ENCODE data around the gene LAMC1. TPM values are rescaled to one million over a fixed set of nuclear protein-coding genes. Genes with fewer than 3 reads are reported as not detected.

Gene LAMC1
- polyA plus RNA-seq, 1 donor from 2014 or later: 4.2 TPM

DNA sequence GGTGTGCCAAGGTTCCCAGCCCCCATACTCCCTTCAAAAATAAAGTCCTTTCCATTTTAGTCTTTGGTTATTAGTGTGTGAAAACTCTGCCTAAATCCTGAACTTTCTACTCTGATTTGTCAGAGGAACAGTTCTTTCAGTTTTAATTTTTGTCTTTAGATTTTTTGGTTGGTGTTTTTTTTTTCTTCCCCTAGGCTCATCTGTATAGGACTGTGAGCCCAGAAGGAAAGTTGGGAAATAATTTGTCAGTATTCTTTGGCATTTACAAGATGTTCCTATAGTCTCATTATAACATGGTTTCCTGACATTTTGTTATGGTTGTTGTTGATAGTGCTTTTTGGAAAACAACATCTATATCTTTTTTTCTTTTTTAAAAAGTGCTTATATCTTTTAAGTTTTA lies 38.0 kb downstream of the LAMC1 start:
- no peaks in the 10 kb centered on the region for H4K20me1 ChIP-seq (ENCODE audit: insufficient read depth)
- H3K36me3 ChIP-seq (ENCODE audit: insufficient read depth, low read length): no peaks in the 10 kb centered on the region
- peaks cover 4% of the 10 kb centered on the region for H3K79me2 ChIP-seq (replicated peaks; ENCODE audit: insufficient read depth, low read length)
- no peaks in the 10 kb centered on the region for H3K27me3 ChIP-seq (ENCODE audit: insufficient read depth, low read depth, low read length)
- H3K9me2 ChIP-seq (ENCODE audit: insufficient read depth, low read length): no peaks in the 10 kb centered on the region
- no peaks in the 10 kb centered on the region for H3F3A ChIP-seq (ENCODE audit: insufficient read depth, low read length, poor library complexity, severe bottlenecking)
- TF ChIP-seq, protein P1, sequence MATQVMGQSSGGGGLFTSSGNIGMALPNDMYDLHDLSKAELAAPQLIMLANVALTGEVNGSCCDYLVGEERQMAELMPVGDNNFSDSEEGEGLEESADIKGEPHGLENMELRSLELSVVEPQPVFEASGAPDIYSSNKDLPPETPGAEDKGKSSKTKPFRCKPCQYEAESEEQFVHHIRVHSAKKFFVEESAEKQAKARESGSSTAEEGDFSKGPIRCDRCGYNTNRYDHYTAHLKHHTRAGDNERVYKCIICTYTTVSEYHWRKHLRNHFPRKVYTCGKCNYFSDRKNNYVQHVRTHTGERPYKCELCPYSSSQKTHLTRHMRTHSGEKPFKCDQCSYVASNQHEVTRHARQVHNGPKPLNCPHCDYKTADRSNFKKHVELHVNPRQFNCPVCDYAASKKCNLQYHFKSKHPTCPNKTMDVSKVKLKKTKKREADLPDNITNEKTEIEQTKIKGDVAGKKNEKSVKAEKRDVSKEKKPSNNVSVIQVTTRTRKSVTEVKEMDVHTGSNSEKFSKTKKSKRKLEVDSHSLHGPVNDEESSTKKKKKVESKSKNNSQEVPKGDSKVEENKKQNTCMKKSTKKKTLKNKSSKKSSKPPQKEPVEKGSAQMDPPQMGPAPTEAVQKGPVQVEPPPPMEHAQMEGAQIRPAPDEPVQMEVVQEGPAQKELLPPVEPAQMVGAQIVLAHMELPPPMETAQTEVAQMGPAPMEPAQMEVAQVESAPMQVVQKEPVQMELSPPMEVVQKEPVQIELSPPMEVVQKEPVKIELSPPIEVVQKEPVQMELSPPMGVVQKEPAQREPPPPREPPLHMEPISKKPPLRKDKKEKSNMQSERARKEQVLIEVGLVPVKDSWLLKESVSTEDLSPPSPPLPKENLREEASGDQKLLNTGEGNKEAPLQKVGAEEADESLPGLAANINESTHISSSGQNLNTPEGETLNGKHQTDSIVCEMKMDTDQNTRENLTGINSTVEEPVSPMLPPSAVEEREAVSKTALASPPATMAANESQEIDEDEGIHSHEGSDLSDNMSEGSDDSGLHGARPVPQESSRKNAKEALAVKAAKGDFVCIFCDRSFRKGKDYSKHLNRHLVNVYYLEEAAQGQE (IDR thresholded peaks at IDR 0.05; ENCODE audit: borderline replicate concordance): no peak
- TF ChIP-seq RAD21 (conservative IDR thresholded peaks at IDR 0.05): no peak
- no peak for TF ChIP-seq TAF1 (IDR thresholded peaks at IDR 0.05; ENCODE audit: low read depth)
- no peak for TF ChIP-seq POLR2AphosphoS5 (IDR thresholded peaks at IDR 0.05)
- no peak for TF ChIP-seq EP300 (conservative IDR thresholded peaks at IDR 0.05; ENCODE audit: poor library complexity, severe bottlenecking)
- no peak for TF ChIP-seq EZH2 (IDR thresholded peaks at IDR 0.05; ENCODE audit: borderline replicate concordance, insufficient read depth, low read length, poor library complexity, severe bottlenecking)
- no peak overlapping the region for H2AFZ ChIP-seq (ENCODE audit: low read depth, low read length)
- no peak overlapping the region for H3K9ac ChIP-seq (ENCODE audit: low read length)
- H3K27ac ChIP-seq (ENCODE audit: low read length): no peak overlapping the region
- H3K9me3 ChIP-seq (ENCODE audit: low read length): no peaks in the 10 kb centered on the region
- no peak overlapping the region for H3K4me2 ChIP-seq (ENCODE audit: low read length)
- no peak overlapping the region for H3K4me3 ChIP-seq (ENCODE audit: low read length)

DNA sequence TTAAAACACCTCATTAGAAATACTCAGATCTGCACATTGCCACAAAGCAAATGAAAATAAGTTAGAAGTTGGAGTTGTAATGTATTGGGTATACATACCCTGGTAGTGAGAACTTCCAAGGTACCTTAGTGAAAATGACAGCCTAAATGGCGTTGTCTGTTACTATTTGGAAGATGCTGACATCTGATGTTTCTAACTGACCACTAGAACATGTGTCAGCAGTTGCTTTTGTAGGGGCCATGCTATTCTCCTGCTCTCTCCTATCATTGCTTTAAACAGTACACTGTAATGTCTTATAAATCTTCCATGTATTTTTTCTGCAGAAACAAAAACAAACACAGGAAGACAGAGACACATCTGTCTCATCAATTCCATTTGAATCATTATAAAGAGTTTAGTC lies 40.1 kb downstream of the LAMC1 start:
- no peak overlapping the region for H3K4me3 ChIP-seq (ENCODE audit: low read length)
- no peak overlapping the region for H3K9ac ChIP-seq (ENCODE audit: low read length)
- no peaks in the 10 kb centered on the region for H3K27me3 ChIP-seq (ENCODE audit: insufficient read depth, low read depth, low read length)
- H3K9me2 ChIP-seq (ENCODE audit: insufficient read depth, low read length): no peaks in the 10 kb centered on the region
- no peak for TF ChIP-seq EP300 (conservative IDR thresholded peaks at IDR 0.05; ENCODE audit: poor library complexity, severe bottlenecking)
- no peak for TF ChIP-seq TAF1 (IDR thresholded peaks at IDR 0.05; ENCODE audit: low read depth)
- TF ChIP-seq, protein P1 (IDR thresholded peaks at IDR 0.05; ENCODE audit: borderline replicate concordance): no peak
- TF ChIP-seq SMC3 (conservative IDR thresholded peaks at IDR 0.05; ENCODE audit: poor library complexity): no peak
- no peak for TF ChIP-seq RAD21 (conservative IDR thresholded peaks at IDR 0.05)
- no peak for TF ChIP-seq EZH2 (IDR thresholded peaks at IDR 0.05; ENCODE audit: borderline replicate concordance, insufficient read depth, low read length, poor library complexity, severe bottlenecking)
- TF ChIP-seq POLR2AphosphoS5 (IDR thresholded peaks at IDR 0.05): no peak
- no peak for TF ChIP-seq MXI1 (conservative IDR thresholded peaks at IDR 0.05; ENCODE audit: poor library complexity, severe bottlenecking)
- TF ChIP-seq, protein P2, sequence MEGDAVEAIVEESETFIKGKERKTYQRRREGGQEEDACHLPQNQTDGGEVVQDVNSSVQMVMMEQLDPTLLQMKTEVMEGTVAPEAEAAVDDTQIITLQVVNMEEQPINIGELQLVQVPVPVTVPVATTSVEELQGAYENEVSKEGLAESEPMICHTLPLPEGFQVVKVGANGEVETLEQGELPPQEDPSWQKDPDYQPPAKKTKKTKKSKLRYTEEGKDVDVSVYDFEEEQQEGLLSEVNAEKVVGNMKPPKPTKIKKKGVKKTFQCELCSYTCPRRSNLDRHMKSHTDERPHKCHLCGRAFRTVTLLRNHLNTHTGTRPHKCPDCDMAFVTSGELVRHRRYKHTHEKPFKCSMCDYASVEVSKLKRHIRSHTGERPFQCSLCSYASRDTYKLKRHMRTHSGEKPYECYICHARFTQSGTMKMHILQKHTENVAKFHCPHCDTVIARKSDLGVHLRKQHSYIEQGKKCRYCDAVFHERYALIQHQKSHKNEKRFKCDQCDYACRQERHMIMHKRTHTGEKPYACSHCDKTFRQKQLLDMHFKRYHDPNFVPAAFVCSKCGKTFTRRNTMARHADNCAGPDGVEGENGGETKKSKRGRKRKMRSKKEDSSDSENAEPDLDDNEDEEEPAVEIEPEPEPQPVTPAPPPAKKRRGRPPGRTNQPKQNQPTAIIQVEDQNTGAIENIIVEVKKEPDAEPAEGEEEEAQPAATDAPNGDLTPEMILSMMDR (IDR thresholded peaks at IDR 0.05; ENCODE audit: poor library complexity, severe bottlenecking): no peak
- no peaks in the 10 kb centered on the region for H3K36me3 ChIP-seq (ENCODE audit: insufficient read depth, low read length)
- no peaks in the 10 kb centered on the region for H4K20me1 ChIP-seq (ENCODE audit: insufficient read depth)
- H3K27ac ChIP-seq (ENCODE audit: low read length): no peak overlapping the region
- no peaks in the 10 kb centered on the region for H3K9me3 ChIP-seq (ENCODE audit: low read length)
- H3K4me2 ChIP-seq (ENCODE audit: low read length): no peak overlapping the region
- H3F3A ChIP-seq (ENCODE audit: insufficient read depth, low read length, poor library complexity, severe bottlenecking): no peaks in the 10 kb centered on the region
- H2AFZ ChIP-seq (ENCODE audit: low read depth, low read length): no peak overlapping the region
- peaks cover 4% of the 10 kb centered on the region for H3K79me2 ChIP-seq (replicated peaks; ENCODE audit: insufficient read depth, low read length)

All from neural cell (in vitro differentiated cells).